ENCODE measurements around the gene PPP1R11.

GRCh38 chr6:30037182-30037788, 29.7 kb upstream of the PPP1R11 start:
- TF ChIP-seq TARDBP (CRISPR knock-in tag; IDR thresholded peaks at IDR 0.05): no peak
- TF ChIP-seq HMGA1 (CRISPR knock-in tag; conservative IDR thresholded peaks at IDR 0.05): no peak
- no peak for TF ChIP-seq POLR2AphosphoS5 (IDR thresholded peaks at IDR 0.05; ENCODE audit: low read depth, low read length)
- TF ChIP-seq ZMYM3 (CRISPR knock-in tag; IDR thresholded peaks at IDR 0.05): no peak
- TF ChIP-seq, protein P1, sequence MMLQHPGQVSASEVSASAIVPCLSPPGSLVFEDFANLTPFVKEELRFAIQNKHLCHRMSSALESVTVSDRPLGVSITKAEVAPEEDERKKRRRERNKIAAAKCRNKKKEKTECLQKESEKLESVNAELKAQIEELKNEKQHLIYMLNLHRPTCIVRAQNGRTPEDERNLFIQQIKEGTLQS (CRISPR knock-in tag; IDR thresholded peaks at IDR 0.05): no peak
- no peak for TF ChIP-seq ZNF362 (CRISPR knock-in tag; IDR thresholded peaks at IDR 0.05; ENCODE audit: borderline replicate concordance)
